HEK293T (cell line): Measurements from ENCODE around the gene NT5M.

Experiments used
- CTCF ChIA-PET: fragments of 350-600 bp; formaldehyde crosslinking; extraction: SDS; loops from one replicate; lab custom pipeline; 2021; ENCODE audit warnings: antibody characterized with exemption, inconsistent platforms; lab: Yijun Ruan, JAX
- POLR2A ChIA-PET: fragments of 350-600 bp; formaldehyde crosslinking; extraction: SDS; loops from one replicate; lab custom pipeline; 2020; ENCODE audit warnings: antibody characterized with exemption, inconsistent platforms; lab: Yijun Ruan, JAX
- DNase-seq: peaks from one replicate; pipeline ENCODE4 v3.0.0; 2012; ENCODE audit warnings: mixed read lengths; ENCODE audit errors: extremely low spot score
- ARNT ChIP-seq: fragments of 450-650 bp; IDR thresholded peaks from 2 replicates; pipeline ENCODE4 v1.6.1; 2017; ENCODE audit warnings: mild to moderate bottlenecking
- BHLHE40 ChIP-seq: fragments of 450-650 bp; IDR thresholded peaks from 2 replicates; pipeline ENCODE4 v1.6.1; 2016; ENCODE audit warnings: mild to moderate bottlenecking, moderate library complexity, borderline replicate concordance
- CTBP1 ChIP-seq: fragments of 450-650 bp; IDR thresholded peaks from 2 replicates; pipeline ENCODE4 v1.6.1; 2016; ENCODE audit warnings: borderline replicate concordance
- ELF4 ChIP-seq: fragments of 450-650 bp; IDR thresholded peaks from 2 replicates; pipeline ENCODE4 v1.6.1; 2017; ENCODE audit warnings: antibody characterized with exemption
- FOXA1 ChIP-seq: fragments of 450-650 bp; IDR thresholded peaks from 2 replicates; pipeline ENCODE4 v1.6.1; 2016; ENCODE audit warnings: mild to moderate bottlenecking
- FOXK2 ChIP-seq: fragments of 450-650 bp; IDR thresholded peaks from 2 replicates; pipeline ENCODE4 v1.6.1; 2016; ENCODE audit warnings: mild to moderate bottlenecking
- FOXM1 ChIP-seq: fragments of 450-650 bp; IDR thresholded peaks from 2 replicates; pipeline ENCODE4 v1.6.1; 2017; ENCODE audit warnings: mild to moderate bottlenecking, borderline replicate concordance
- HDGF ChIP-seq: fragments of 450-650 bp; IDR thresholded peaks from 2 replicates; pipeline ENCODE4 v1.6.1; 2017; ENCODE audit warnings: antibody characterized with exemption, borderline replicate concordance
- L3MBTL2 ChIP-seq: fragments of 450-650 bp; conservative IDR thresholded peaks from 2 replicates; pipeline ENCODE4 v1.6.1; 2016; ENCODE audit warnings: mild to moderate bottlenecking
- LEF1 ChIP-seq: fragments of 450-650 bp; IDR thresholded peaks from 2 replicates; pipeline ENCODE4 v1.6.1; 2017; ENCODE audit warnings: mild to moderate bottlenecking, borderline replicate concordance
- NFRKB ChIP-seq: fragments of 450-650 bp; IDR thresholded peaks from 2 replicates; pipeline ENCODE4 v1.6.1; 2016; ENCODE audit warnings: mild to moderate bottlenecking, moderate library complexity
- PKNOX1 ChIP-seq: fragments of 450-650 bp; IDR thresholded peaks from 2 replicates; pipeline ENCODE4 v1.6.1; 2016
- SP1 ChIP-seq: fragments of 450-650 bp; IDR thresholded peaks from 2 replicates; pipeline ENCODE4 v1.6.1; 2017
- SUZ12 ChIP-seq: fragments of 450-650 bp; IDR thresholded peaks from 2 replicates; pipeline ENCODE4 v1.6.1; 2016; ENCODE audit warnings: mild to moderate bottlenecking
- TARDBP ChIP-seq: fragments of 450-650 bp; IDR thresholded peaks from 2 replicates; pipeline ENCODE4 v1.6.1; 2016
- ZNF384 ChIP-seq: fragments of 450-650 bp; IDR thresholded peaks from 2 replicates; pipeline ENCODE4 v1.6.1; 2016

Gene NT5M

GRCh38 chr17:17370711-17371110 lies 67.5 kb downstream of the NT5M start:
- POLR2A ChIA-PET: no interaction called here
- TF ChIP-seq BHLHE40 (no peak), SP1 (no peak), PKNOX1 (no peak), FOXA1 (no peak), FOXM1 (no peak), ZNF384 (no peak), TARDBP (no peak)
- DNase-seq: no peak
- CTCF ChIA-PET: interaction anchor here (0.6 to 1.2 kb wide), 2 partner anchors 22 to 244 kb away, joined by 3 to 7 read pairs; no protein-coding TSS in a partner anchor

GRCh38 chr17:17372856-17373520 lies 69.8 kb downstream of the NT5M start:
- POLR2A ChIA-PET: no interaction called here
- TF ChIP-seq HDGF (no peak), ZNF384 (no peak), NFRKB (no peak), SUZ12 (no peak), TARDBP (no peak), FOXA1 (no peak), ARNT (no peak), L3MBTL2 (no peak), SP1 (no peak), LEF1 (no peak), FOXK2 (no peak), BHLHE40 (no peak), FOXM1 (no peak), PKNOX1 (no peak), CTBP1 (no peak), ELF4 (no peak)
- DNase-seq: no peak
- CTCF ChIA-PET: interaction anchor here (1.5 kb wide), 1 partner anchor 124 kb away, joined by 3 read pairs; no protein-coding TSS in a partner anchor

- no peak for DNase-seq
- ChIA-PET CTCF (no interaction called here), POLR2A (no interaction called here)
- TF ChIP-seq BHLHE40: no peak
- no peak for TF ChIP-seq SUZ12
Observed at GRCh38 chr17:17375841-17376240, 72.7 kb downstream of the NT5M start.

GRCh38 chr17:17376362-17376761 lies 73.2 kb downstream of the NT5M start:
- ChIA-PET CTCF (no interaction called here), POLR2A (no interaction called here)
- TF ChIP-seq FOXM1 (no peak), BHLHE40 (no peak), FOXA1 (no peak), LEF1 (no peak), SP1 (no peak), TARDBP (no peak), ZNF384 (no peak), PKNOX1 (no peak), HDGF (no peak), CTBP1 (no peak), SUZ12 (no peak), L3MBTL2 (no peak), ELF4 (no peak), FOXK2 (no peak), ARNT (no peak), NFRKB (no peak)
- DNase-seq: no peak

GRCh38 chr17:17377071-17377967 lies 74.1 kb downstream of the NT5M start:
- TF ChIP-seq L3MBTL2 (no peak), ELF4 (no peak), BHLHE40 (no peak), HDGF (no peak), PKNOX1 (no peak), FOXM1 (no peak), ZNF384 (no peak), NFRKB (no peak), SUZ12 (no peak), FOXA1 (no peak), TARDBP (no peak), CTBP1 (no peak), FOXK2 (no peak), ARNT (no peak), SP1 (no peak), LEF1 (no peak)
- POLR2A ChIA-PET: interaction anchor here (0.6 to 1.8 kb wide), 3 partner anchors 19 to 459 kb away, joined by 3 to 4 read pairs (median 3); partner anchors contain the start of gene SREBF1
- DNase-seq: no peak
- CTCF ChIA-PET: interaction anchor here (0.6 to 0.9 kb wide), 2 partner anchors 11 to 120 kb away, joined by 3 read pairs; no protein-coding TSS in a partner anchor
